Ascending aorta (tissue), 2 donors: Measurements from ENCODE around the gene TULP1. TPM values are rescaled to one million over a fixed set of nuclear protein-coding genes. Genes with fewer than 3 reads are reported as not detected.

Source experiments
- DNase-seq, 2 donors: peaks; one replicate each; pipeline ENCODE4 v3.0.0-alpha.2; 2019; ENCODE audit warnings: low spot score in 2 of 2
- H3K27ac ChIP-seq, 2 donors: fragments of 200-600 bp; sonication (generic); one replicate each; pipeline ENCODE4 v1.5.1; 2016 to 2017; ENCODE audit warnings: mild to moderate bottlenecking in 1 of 2
- H3K27me3 ChIP-seq: fragments of 200-600 bp; sonication (generic); one replicate; pipeline ENCODE4 v1.5.1; 2017
- H3K36me3 ChIP-seq, 2 donors: fragments of 200-600 bp; sonication (generic); one replicate each; pipeline ENCODE4 v1.5.1; 2016
- H3K4me1 ChIP-seq, 2 donors: fragments of 200-600 bp; sonication (generic); one replicate each; pipeline ENCODE4 v1.5.1; 2016 to 2017; ENCODE audit warnings: mild to moderate bottlenecking in 1 of 2
- H3K4me3 ChIP-seq, 2 donors: fragments of 200-600 bp; sonication (generic); one replicate each; pipeline ENCODE4 v1.5.1; 2016 to 2017; ENCODE audit warnings: mild to moderate bottlenecking in 1 of 2
- H3K9me3 ChIP-seq, 2 donors: fragments of 200-600 bp; sonication (generic); one replicate each; pipeline ENCODE4 v1.5.1; 2016
- intact Hi-C: fragments of 100-400 bp; cut with DNase I; formaldehyde crosslinking; loops from one replicate; pipeline ENCODE4 v1.15.1; 2023
- total RNA-seq: library from RNA; depleted of rRNA; stranded (reverse); fragments of >200 nt; gene quantifications from one replicate; pipeline ENCODE4 v1.1.0, GENCODE V29; 2016
- TF ChIP-seq, protein P1 (sequence below), 3 experiments: fragments of 200-600 bp in 2 of 3; fragments of 450-650 bp in 1 of 3; sonication (generic) in 2 of 3; IDR thresholded peaks; one replicate each; pipeline ENCODE4 v1.5.1; 2016 to 2019; ENCODE audit warnings: antibody characterized with exemption in 3 of 3, mild to moderate bottlenecking in 1 of 3, moderate library complexity in 1 of 3

Gene TULP1
- total RNA-seq, 1 donor from 2014 or later = not detected

DNA sequence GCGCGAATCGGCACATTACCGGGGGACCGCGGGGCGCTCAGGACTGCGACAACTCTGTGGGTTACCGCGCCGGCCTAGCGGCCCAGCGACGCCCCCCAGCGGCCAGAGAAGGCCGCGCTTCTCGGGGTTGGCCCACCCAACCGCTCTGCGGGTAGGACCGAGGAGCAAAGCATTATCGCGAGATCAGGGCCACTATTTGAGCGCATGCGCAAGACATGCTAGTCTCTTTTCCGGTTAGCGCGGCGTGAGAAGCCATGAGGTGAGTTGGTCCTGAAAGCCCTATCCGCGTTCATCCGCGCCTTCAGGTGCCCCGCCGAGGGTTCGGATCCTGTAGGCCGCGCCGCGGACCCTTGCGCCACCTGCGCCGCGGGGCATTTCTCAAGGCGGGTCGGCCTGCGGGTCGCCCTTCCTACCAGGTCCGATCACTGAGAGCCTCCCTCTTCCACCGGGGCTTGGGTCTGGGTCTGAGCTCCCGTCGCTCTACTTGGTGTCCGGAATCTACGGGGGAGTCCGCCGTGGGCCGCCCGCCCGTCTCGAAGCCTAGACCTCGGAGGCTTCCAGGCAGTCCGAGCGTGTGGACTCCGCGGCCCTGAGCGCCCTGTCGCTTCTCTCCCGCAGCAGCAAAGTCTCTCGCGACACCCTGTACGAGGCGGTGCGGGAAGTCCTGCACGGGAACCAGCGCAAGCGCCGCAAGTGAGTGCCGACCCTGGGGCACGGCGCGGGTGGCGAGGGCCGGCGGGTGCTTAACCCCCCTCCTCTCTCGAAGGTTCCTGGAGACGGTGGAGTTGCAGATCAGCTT is 44.3 kb downstream of the TULP1 start, which contains the start of gene RPL10A:
Gene RPL10A (plus strand): TSS at position 221 of the 799 bp plus-strand sequence. CDS start 34 bp downstream, at position 255.
- peak within 1 kb of the TSS; percentile 84 to 88 for H3K27ac ChIP-seq
- TF ChIP-seq, protein P1, sequence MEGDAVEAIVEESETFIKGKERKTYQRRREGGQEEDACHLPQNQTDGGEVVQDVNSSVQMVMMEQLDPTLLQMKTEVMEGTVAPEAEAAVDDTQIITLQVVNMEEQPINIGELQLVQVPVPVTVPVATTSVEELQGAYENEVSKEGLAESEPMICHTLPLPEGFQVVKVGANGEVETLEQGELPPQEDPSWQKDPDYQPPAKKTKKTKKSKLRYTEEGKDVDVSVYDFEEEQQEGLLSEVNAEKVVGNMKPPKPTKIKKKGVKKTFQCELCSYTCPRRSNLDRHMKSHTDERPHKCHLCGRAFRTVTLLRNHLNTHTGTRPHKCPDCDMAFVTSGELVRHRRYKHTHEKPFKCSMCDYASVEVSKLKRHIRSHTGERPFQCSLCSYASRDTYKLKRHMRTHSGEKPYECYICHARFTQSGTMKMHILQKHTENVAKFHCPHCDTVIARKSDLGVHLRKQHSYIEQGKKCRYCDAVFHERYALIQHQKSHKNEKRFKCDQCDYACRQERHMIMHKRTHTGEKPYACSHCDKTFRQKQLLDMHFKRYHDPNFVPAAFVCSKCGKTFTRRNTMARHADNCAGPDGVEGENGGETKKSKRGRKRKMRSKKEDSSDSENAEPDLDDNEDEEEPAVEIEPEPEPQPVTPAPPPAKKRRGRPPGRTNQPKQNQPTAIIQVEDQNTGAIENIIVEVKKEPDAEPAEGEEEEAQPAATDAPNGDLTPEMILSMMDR (IDR thresholded peaks at IDR 0.05) = peak; percentile 97 to 98 (median 98)
- peak; percentile 82 to 97 for DNase-seq
- peaks cover 5 to 19% of the 10 kb centered on the region in 2 donors for H3K4me1 ChIP-seq
- H3K9me3 ChIP-seq = no peaks in the 10 kb centered on the region
- H3K27me3 ChIP-seq = no peaks in the 10 kb centered on the region
- H3K36me3 ChIP-seq = peaks cover 26 to 33% of the 10 kb centered on the region in 2 donors
- intact Hi-C loops = loop anchor here (1.0 to 2.0 kb wide), 4 partner anchors 16 to 126 kb away; partner anchors contain the start of genes FANCE, PPARD and TEAD3
- peak within 1 kb of the TSS; percentile 72 to 78 for H3K4me3 ChIP-seq

DNA sequence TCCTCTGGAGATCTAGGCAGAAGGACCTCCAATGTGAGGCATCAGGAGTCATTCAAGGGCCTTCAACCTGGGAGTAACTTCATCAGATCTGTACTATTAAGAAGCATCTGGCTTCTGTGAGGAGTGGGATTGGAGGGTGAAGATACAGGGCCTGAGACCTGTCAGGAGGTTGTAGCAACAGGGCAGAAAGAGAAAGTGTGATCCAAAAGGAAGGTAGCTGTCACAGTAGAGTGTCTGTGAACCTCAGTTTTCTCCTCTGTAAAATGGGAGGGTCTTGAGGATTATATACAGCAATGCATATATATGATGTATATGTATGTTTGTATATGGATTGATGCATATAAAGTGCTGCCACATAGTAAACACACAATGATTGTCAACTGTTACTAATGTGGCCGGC is 47.0 kb downstream of the TULP1 start:
- Histone ChIP-seq H3K4me3 (no peak overlapping the region), H3K27me3 (no peaks in the 10 kb centered on the region), H3K27ac (no peak overlapping the region), H3K4me1 (peaks cover 5 to 14% of the 10 kb centered on the region in 2 donors), H3K9me3 (no peaks in the 10 kb centered on the region), H3K36me3 (peaks cover 2 to 17% of the 10 kb centered on the region in 2 donors)
- intact Hi-C loops = no loop called here
- TF ChIP-seq, protein P1 (IDR thresholded peaks at IDR 0.05) = no peak
- DNase-seq = no peak

DNA sequence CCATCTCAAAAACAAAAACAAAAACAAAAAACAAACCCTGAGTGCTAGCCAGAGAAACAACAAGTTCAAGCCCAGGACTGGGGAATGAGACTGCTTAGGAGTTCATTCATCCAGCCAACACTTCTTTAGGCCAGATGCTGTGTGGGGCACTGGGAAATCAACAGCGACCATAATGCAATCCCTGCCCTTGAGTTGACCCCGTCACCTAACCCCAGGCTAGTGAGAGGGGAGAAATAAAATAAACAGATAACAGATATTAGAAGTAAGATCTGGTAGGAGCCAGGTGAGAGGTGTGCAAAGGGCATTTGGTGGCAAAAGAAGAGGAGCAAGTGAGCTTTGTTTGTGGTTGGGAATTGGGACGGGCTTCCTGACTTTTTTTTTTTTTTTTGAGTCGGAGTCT is 49.4 kb downstream of the TULP1 start:
- Histone ChIP-seq H3K27me3 (no peaks in the 10 kb centered on the region), H3K27ac (no peak overlapping the region), H3K4me3 (no peak overlapping the region), H3K4me1 (peaks cover 0 to 6% of the 10 kb centered on the region in 2 donors), H3K36me3 (peaks cover 5 to 23% of the 10 kb centered on the region in 2 donors), H3K9me3 (no peaks in the 10 kb centered on the region)
- intact Hi-C loops = no loop called here
- DNase-seq = no peak
- TF ChIP-seq, protein P1 (IDR thresholded peaks at IDR 0.05) = no peak

DNA sequence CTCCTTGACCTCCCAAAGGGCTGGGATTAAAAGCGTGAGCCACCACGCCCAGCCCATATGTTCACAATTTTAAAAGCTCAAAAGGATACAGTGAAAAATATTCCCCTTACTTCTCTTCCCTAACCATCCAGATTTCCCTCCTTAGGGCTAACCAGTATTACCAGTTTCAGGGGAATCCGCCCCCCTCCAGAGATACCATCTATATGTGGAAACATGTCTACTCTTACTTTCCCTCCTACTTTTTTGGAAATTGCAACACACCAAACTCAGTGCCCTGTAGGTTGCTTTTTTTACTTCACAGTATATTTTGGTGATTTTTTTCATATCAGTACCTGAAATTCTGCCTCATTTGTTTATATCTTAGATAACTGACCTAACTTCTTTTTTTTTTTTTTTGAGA is 51.4 kb downstream of the TULP1 start:
- peaks cover 7 to 31% of the 10 kb centered on the region in 2 donors for H3K36me3 ChIP-seq
- H3K4me1 ChIP-seq = no peaks in the 10 kb centered on the region
- H3K27me3 ChIP-seq = no peaks in the 10 kb centered on the region

DNA sequence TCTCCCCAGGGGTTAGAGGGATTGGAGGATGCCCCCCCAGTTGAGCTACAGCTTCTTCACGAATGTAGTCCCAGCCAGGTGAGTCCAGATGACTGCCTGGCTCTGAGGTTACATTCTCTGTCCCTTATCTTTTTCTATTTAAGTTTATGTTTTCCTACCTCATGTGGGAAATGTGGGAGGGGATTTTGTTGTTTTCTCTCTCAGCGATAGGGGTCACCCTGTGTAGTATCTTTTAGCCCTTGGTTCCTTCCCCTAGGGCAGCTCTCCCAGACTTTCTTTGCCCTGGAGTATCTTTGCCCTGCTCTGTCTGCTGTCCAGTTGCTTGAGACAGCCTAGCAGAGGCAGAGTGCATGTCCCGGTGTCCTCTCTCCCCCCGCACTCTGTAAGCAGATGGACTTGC is 54.8 kb downstream of the TULP1 start:
- H3K27me3 ChIP-seq = no peaks in the 10 kb centered on the region
- TF ChIP-seq, protein P1 (IDR thresholded peaks at IDR 0.05) = no peak
- no peaks in the 10 kb centered on the region for H3K4me1 ChIP-seq
- H3K4me3 ChIP-seq = no peak overlapping the region
- no peaks in the 10 kb centered on the region for H3K9me3 ChIP-seq
- H3K27ac ChIP-seq = no peak overlapping the region
- intact Hi-C loops = no loop called here
- H3K36me3 ChIP-seq = peaks cover 7 to 27% of the 10 kb centered on the region in 2 donors
- DNase-seq = no peak

More for the DNA sequence above, 51.4 kb downstream of the TULP1 start:
- DNase-seq = no peak
- intact Hi-C loops = no loop called here
- Histone ChIP-seq H3K9me3 (no peaks in the 10 kb centered on the region), H3K4me3 (no peak overlapping the region), H3K27ac (no peak overlapping the region)
- TF ChIP-seq, protein P1 (IDR thresholded peaks at IDR 0.05) = no peak
